ENCODE measurements around the gene SERTAD4. TPM values are rescaled to one million over a fixed set of nuclear protein-coding genes. Genes with fewer than 3 reads are reported as not detected.
A peak's percentile ranks its signal among the peaks of the same experiment; 100 is the strongest.
"Not testable (repeated sequence)": the region's sequence is repeated elsewhere in the genome, so short reads cannot be mapped to it uniquely, and the experiment has no call there.

The SERTAD4 gene
- 1 to 10 TPM; 1.8 to 2.6 (median 2.1) TPM for total RNA-seq

DNA sequence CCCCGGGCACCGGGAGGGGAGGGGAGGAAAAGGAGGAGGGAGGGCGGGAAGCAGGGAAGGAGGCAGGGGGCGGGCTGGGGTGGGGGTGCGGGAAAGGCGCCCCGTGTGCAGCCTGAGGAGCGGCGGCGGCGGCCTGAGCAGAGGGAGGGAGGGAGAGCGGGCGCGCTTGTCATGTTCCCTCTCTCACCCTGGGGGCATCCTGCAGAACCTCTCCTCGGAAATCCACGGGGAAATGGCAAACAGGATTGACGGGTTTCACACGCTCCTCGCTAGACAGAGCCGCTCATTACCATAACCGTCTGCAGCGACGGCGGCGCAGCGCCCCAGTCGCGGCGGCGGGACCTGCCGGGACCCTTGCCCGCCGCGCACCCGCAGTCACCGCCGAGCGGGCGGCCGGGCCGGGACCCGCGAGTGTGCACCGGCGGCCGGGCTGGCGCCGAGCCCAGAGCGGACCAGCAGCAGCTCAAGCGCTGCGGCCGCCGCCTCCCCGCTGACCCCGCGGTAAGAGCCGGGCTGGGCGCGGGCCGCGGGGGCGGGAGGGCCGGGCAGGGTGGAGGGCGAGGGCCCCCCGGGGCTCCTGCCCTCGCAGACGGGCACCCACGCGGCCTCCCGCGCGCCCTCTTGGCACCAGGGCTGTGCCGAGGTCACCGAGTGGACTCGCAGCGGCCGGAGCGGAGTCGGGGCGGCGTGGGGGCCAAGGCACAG lies at the start of gene SERTAD4:
Gene SERTAD4, plus strand, starts transcription at position 286 of the 705 bp plus-strand sequence. CDS start 5,165 bp downstream, outside the sequence.
- no peaks in the 10 kb centered on the region for H3K36me3 ChIP-seq
- DNase-seq (ENCODE audit: extremely low spot score): no peak
- peaks cover 0 to 3% (median 0%) of the 10 kb centered on the region in 4 donors for H3K27me3 ChIP-seq
- no peaks in the 10 kb centered on the region for H3K9me3 ChIP-seq
- peaks cover 21 to 61% (median 59%) of the 10 kb centered on the region in 4 donors for H3K4me1 ChIP-seq
- no peak for TF ChIP-seq EP300 (IDR thresholded peaks at IDR 0.05)
- TF ChIP-seq, protein P1, sequence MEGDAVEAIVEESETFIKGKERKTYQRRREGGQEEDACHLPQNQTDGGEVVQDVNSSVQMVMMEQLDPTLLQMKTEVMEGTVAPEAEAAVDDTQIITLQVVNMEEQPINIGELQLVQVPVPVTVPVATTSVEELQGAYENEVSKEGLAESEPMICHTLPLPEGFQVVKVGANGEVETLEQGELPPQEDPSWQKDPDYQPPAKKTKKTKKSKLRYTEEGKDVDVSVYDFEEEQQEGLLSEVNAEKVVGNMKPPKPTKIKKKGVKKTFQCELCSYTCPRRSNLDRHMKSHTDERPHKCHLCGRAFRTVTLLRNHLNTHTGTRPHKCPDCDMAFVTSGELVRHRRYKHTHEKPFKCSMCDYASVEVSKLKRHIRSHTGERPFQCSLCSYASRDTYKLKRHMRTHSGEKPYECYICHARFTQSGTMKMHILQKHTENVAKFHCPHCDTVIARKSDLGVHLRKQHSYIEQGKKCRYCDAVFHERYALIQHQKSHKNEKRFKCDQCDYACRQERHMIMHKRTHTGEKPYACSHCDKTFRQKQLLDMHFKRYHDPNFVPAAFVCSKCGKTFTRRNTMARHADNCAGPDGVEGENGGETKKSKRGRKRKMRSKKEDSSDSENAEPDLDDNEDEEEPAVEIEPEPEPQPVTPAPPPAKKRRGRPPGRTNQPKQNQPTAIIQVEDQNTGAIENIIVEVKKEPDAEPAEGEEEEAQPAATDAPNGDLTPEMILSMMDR (IDR thresholded peaks at IDR 0.05): peak in 1 of 3 experiments; percentile 10
- 0% methylated on average over 18 of the region's 81 CpGs for WGBS
- peak within 1 kb of the TSS; percentile 72 to 85 (median 78) for H3K4me3 ChIP-seq
- intact Hi-C loops (cut with DNase I): loop anchor here (5.0 kb wide), 1 partner anchor 60 kb away; no protein-coding TSS in a partner anchor
- H3K27ac ChIP-seq (replicated peaks in 1 of 4): peak within 1 kb of the TSS; percentile 81 to 90 (median 88)

DNA sequence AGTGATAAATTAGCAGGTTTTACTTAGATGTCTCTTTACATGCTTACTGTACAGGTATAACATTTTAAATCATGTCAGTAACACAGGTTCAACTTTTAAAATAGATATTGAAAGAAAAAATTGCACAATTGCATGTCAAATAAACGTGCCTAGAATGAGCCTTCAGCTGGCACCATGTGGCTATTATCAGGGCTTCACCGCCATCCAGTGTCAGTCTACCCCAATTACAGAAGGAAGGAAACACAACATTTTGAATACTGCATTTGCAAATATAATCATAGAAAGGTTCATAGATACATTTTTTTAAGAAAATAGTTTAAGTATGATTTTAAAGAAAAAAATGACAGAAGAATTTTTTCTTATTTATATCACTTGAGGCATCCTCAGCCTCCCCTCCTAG lies 47.5 kb upstream of the SERTAD4 start:
- intact Hi-C loops (cut with DNase I): no loop called here
- Histone ChIP-seq H3K36me3 (no peaks in the 10 kb centered on the region), H3K4me1 (no peaks in the 10 kb centered on the region), H3K9me3 (no peaks in the 10 kb centered on the region), H3K27me3 (no peaks in the 10 kb centered on the region), H3K27ac (replicated peaks in 1 of 4) (no peak overlapping the region), H3K4me3 (no peak overlapping the region)
- WGBS: 59% methylated on average over 2 of the region's 2 CpGs
- no peak for DNase-seq (ENCODE audit: extremely low spot score)
- TF ChIP-seq POLR2A (IDR thresholded peaks at IDR 0.05; ENCODE audit: low read depth) (no peak), EP300 (IDR thresholded peaks at IDR 0.05) (no peak), POLR2AphosphoS5 (IDR thresholded peaks at IDR 0.05) (no peak)
- TF ChIP-seq, protein P1 (IDR thresholded peaks at IDR 0.05): no peak

GRCh38 chr1:210187849-210188606 lies 44.6 kb upstream of the SERTAD4 start:
- 94% methylated on average over 18 of the region's 18 CpGs for WGBS
- H3K36me3 ChIP-seq; DNase-seq (ENCODE audit: extremely low spot score); H3K4me3 ChIP-seq; H3K27me3 ChIP-seq; H3K4me1 ChIP-seq; intact Hi-C loops (cut with DNase I); H3K9me3 ChIP-seq; H3K27ac ChIP-seq (replicated peaks in 1 of 4): not testable (repeated sequence)

GRCh38 chr1:210189426-210189825 lies 43.2 kb upstream of the SERTAD4 start:
- 89% methylated on average over 7 of the region's 7 CpGs for WGBS
- Histone ChIP-seq H3K4me3 (no peak overlapping the region), H3K4me1 (no peaks in the 10 kb centered on the region), H3K27ac (replicated peaks in 1 of 4) (no peak overlapping the region), H3K9me3 (no peaks in the 10 kb centered on the region), H3K36me3 (no peaks in the 10 kb centered on the region), H3K27me3 (no peaks in the 10 kb centered on the region)
- no peak for DNase-seq (ENCODE audit: extremely low spot score)
- TF ChIP-seq, protein P1 (IDR thresholded peaks at IDR 0.05): no peak
- no peak for TF ChIP-seq EP300 (IDR thresholded peaks at IDR 0.05)
- no peak for TF ChIP-seq POLR2A (IDR thresholded peaks at IDR 0.05; ENCODE audit: low read depth)
- TF ChIP-seq POLR2AphosphoS5 (IDR thresholded peaks at IDR 0.05): no peak
- intact Hi-C loops (cut with DNase I): no loop called here

DNA sequence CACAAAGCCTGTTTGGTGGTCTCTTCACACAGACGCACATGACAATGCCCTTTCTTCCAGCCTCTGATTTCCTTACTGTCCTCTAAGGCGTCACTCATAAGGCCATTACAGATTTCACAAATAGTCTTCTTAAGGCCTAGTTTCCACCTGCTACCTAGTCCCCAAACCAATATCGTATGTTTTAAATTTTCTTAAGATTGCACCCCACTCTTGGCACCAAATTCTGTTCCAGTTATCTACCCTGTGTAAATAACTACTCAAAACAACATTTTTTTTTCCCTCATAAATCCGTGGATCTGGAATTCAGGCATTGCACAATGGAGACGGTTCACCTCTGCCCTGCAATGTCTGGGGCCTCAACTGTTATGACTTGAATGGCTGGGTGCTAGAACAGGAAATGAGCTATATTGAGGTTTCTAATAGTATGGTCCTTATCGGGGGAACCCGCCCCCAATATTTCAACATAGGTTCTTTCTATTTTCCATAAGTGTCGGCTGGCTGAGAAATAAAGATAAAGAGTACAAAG lies 36.9 kb upstream of the SERTAD4 start:
- 84% methylated on average over 8 of the region's 8 CpGs for WGBS
- DNase-seq (ENCODE audit: extremely low spot score): no peak
- peaks cover 0 to 14% (median 12%) of the 10 kb centered on the region in 4 donors for H3K9me3 ChIP-seq
- no peak overlapping the region for H3K4me3 ChIP-seq
- no peak overlapping the region for H3K27ac ChIP-seq (replicated peaks in 1 of 4)
- no peaks in the 10 kb centered on the region for H3K4me1 ChIP-seq
- H3K36me3 ChIP-seq: no peaks in the 10 kb centered on the region
- intact Hi-C loops (cut with DNase I): no loop called here
- H3K27me3 ChIP-seq: no peaks in the 10 kb centered on the region
- TF ChIP-seq POLR2A (IDR thresholded peaks at IDR 0.05; ENCODE audit: low read depth) (no peak), EP300 (IDR thresholded peaks at IDR 0.05) (no peak), POLR2AphosphoS5 (IDR thresholded peaks at IDR 0.05) (no peak)
- TF ChIP-seq, protein P1 (IDR thresholded peaks at IDR 0.05): no peak

GRCh38 chr1:210196266-210196665 lies 36.3 kb upstream of the SERTAD4 start:
- WGBS: 93% methylated on average over 5 of the region's 5 CpGs
- H3K27ac ChIP-seq (replicated peaks in 1 of 4); H3K27me3 ChIP-seq; DNase-seq (ENCODE audit: extremely low spot score); H3K4me1 ChIP-seq; intact Hi-C loops (cut with DNase I); H3K4me3 ChIP-seq; H3K36me3 ChIP-seq: not testable (repeated sequence)
- peaks cover 0 to 14% (median 12%) of the 10 kb centered on the region in 4 donors for H3K9me3 ChIP-seq

All from esophagus muscularis mucosa (tissue), 4 donors.